Measurements from ENCODE around the gene FITM1.

Gene FITM1

GRCh38 chr14:24139272-24139934 lies 8.9 kb downstream of the FITM1 start:
- DNase-seq (ENCODE audit: low spot score) = no peak

GRCh38 chr14:24141097-24141880 lies 10.8 kb downstream of the FITM1 start, which contains the start of gene EMC9:
TSS of gene EMC9 (minus strand) at chr14:24141591. CDS start at chr14:24141304, 287 bp downstream.
- peak; percentile 93 for DNase-seq (ENCODE audit: low spot score)

GRCh38 chr14:24143511-24143910 lies 13.1 kb downstream of the FITM1 start:
- no peak for DNase-seq (ENCODE audit: low spot score)

DNA sequence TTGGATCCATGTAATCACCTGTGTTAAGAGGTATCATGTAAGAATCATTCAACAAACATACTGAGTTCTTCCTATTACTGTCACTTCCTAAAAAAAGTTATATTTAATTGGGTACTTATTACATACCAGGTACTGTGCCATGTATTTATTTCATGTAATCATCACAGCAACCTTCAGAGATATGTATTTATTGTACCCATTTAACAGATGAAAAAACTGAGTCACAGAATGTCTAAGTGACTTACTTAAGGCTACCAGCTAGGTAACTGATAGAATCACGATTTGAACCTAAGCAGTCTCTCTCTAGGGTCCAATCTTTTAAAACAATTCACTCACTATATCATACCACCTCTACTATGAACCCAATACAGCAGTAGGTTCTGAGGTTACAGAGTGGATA lies 14.0 kb downstream of the FITM1 start:
- DNase-seq (ENCODE audit: low spot score) = no peak

GRCh38 chr14:24145219-24145618 lies 14.8 kb downstream of the FITM1 start:
- DNase-seq (ENCODE audit: low spot score) = no peak

DNA sequence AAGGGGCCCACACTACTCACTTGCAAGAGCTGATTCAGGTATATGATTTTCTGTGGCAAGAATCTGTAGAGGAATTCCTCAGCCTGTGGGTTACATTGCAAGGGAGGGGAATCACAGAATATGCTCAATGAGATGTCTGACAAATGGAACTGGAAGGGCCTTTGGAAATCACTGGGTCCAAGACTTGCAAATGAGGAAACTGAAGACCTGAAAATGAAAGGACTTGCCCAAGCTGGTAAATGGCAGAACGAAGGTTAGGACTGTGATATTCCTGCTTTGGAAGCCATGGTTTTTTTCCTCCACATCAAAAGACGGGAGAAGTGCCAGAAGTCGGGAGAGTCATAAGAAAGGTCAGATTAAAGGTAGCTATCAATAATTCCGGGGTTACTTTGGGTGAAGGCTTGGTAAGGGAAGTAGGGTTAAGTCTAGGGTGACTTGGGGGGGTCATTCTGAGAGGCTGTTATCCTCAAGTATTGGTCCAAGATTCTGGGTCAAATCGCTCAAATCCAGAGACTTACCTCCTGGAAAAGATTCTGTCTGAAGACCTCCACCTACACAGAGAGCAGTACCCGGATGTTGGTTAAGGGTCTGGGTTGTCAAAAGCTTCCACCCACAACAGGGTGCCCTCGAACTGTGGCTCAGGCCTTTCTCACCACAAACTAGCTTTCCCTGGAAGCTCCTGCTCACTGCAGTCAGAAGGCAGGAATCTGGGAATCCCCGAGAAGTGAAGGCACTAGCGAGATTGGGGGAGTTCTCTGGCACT lies 15.4 kb downstream of the FITM1 start:
- DNase-seq (ENCODE audit: low spot score) = no peak

- DNase-seq (ENCODE audit: low spot score) = peak; percentile 94
These were observed 16.1 kb downstream of the FITM1 start, which contains the start of gene PSME2 for GRCh38 chr14:24146453-24146977. TSS of gene PSME2 (minus strand) at chr14:24146610. CDS start at chr14:24146581, 29 bp downstream.

DNA sequence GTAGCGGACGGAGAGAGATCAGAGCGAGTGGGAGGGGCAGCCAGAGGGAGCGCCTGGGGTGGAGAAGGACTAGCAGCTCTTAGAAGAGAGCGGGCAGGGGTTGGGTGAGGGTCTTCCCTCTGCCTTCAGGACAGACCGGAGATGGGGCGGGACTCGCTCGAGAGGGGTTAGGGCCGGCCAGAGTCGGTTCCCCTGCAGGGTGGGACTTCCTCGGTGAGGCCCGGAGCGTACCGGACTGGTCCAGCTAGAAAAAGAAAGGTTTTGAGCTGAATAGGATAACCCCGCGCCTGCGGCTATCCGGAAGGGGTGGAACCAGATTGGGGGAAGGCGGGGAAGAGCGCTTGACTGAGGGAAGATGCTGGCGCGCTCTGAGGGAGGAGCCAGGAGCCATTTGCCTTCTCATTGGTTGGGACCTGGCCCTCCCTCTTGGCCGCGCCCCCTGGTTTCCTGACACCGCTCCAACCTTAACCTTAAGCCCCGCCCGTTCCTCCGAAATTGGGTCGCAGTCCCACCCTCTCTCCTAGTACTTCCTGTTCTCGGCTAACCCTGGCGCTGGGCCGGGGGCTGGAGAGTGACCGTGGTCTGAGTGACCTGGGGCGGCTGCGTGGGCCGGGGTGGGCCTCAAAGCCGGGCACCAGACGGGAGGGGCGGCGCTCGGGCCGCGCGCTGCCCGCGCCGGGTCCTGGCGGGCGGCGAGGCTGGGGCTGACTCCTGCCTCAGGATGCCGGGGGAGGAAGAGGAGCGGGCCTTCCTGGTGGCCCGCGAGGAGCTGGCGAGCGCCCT lies 16.7 kb downstream of the FITM1 start, which contains the start of gene RNF31:
RNF31 (plus strand) TSS at position 521 of the 783 bp plus-strand sequence; CDS start at position 722, 201 bp downstream.
- DNase-seq (ENCODE audit: low spot score) = peak; percentile 95

GRCh38 chr14:24147761-24148428 lies 17.4 kb downstream of the FITM1 start:
- no peak for DNase-seq (ENCODE audit: low spot score)

DNA sequence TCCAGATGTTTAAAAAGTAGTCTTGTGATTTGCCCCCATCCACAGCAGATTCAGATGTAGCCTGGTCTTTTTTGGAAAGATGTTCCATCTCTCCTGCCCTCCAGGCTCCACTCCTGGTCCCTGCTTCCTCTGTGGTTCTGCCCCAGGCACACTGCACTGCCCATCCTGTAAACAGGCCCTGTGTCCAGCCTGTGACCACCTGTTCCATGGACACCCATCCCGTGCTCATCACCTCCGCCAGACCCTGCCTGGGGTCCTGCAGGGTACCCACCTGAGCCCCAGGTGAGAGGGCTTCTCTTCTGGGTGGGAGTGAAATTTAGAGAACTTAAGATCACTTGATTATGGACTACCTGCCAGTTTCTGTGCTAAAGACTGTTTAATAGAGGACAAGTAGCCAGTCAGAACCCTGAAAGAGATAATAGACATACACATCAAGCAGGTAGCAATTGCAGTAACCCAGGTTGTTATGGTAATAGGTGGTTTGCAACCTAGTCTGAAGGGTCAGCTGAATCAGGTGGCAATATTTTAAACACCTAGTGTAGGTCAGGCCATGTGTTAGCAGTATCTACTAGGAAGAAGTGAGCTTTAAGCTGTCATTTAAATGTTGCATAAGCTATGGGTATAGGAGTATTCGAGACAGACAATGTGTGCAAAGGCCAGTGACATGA lies 19.0 kb downstream of the FITM1 start:
- no peak for DNase-seq (ENCODE audit: low spot score)

DNA sequence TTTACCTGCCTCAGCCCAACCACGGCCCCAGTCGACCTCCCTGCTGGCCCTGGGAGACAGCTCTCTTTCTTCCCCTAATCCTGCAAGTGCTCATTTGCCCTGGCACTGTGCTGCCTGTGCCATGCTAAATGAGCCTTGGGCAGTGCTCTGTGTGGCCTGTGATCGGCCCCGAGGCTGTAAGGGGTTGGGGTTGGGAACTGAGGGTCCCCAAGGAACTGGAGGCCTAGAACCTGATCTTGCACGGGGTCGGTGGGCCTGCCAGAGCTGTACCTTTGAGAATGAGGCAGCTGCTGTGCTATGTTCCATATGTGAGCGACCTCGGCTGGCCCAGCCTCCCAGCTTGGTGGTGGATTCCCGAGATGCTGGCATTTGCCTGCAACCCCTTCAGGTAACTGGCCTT lies 19.6 kb downstream of the FITM1 start:
- DNase-seq (ENCODE audit: low spot score) = no peak

GRCh38 chr14:24150567-24150966 lies 20.1 kb downstream of the FITM1 start:
- no peak for DNase-seq (ENCODE audit: low spot score)

GRCh38 chr14:24150993-24151392 lies 20.5 kb downstream of the FITM1 start:
- no peak for DNase-seq (ENCODE audit: low spot score)

DNA sequence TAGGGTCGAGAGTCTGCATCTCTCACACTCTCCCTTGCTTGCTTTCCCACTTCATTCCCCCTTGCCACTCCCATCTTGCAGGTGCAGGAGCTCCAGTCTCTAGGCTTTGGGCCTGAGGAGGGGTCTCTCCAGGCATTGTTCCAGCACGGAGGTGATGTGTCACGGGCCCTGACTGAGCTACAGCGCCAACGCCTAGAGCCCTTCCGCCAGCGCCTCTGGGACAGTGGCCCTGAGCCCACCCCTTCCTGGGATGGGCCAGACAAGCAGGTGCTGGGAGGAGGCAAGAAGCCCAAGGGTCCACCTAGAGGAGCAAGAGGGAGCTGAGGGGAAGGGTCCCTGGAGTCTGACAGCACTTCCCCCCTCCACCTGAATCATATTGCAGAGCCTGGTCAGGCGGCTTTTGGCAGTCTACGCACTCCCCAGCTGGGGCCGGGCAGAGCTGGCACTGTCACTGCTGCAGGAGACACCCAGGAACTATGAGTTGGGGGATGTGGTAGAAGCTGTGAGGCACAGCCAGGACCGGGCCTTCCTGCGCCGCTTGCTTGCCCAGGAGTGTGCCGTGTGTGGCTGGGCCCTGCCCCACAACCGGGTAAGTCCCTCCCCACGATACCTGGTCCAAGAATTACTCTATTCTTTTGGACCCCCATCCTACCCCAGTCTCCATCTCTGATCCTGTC lies 21.1 kb downstream of the FITM1 start:
- DNase-seq (ENCODE audit: low spot score) = no peak

GRCh38 chr14:24155100-24155499 lies 24.6 kb downstream of the FITM1 start:
- DNase-seq (ENCODE audit: low spot score) = no peak

GRCh38 chr14:24156840-24157239 lies 26.4 kb downstream of the FITM1 start:
- no peak for DNase-seq (ENCODE audit: low spot score)

GRCh38 chr14:24157331-24157730 lies 26.9 kb downstream of the FITM1 start:
- DNase-seq (ENCODE audit: low spot score) = no peak

- DNase-seq (ENCODE audit: low spot score) = no peak
These were observed 29.5 kb downstream of the FITM1 start for GRCh38 chr14:24159777-24160498.

DNA sequence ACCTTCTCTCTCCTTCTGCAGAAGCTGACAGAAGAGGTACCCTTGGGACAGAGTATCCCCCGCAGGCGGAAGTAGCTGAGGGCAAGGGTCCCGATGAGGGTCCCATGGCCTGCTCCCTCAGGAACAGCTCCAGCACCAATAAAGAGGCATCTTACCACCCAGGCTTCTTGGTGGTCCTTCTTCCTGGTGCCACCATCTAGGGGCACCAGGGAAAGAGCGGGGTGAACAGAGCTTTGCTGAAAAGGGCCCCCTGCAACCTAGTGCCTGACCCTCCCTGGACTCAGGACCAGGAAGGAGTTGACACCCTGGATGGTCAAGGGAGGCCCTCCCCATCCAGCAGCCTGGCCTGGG lies 30.0 kb downstream of the FITM1 start:
- no peak for DNase-seq (ENCODE audit: low spot score)
